NCI-H2196 (cell line): ENCODE data around the gene SLC22A23.
A peak's percentile ranks its signal among the peaks of the same experiment; 100 is the strongest.

ENCODE experiments used
- DNase-seq: peaks from one replicate; lab custom pipeline; 2025; ENCODE audit not compliant: unreplicated experiment; lab: John Stamatoyannopoulos, UW

Gene SLC22A23

GRCh38 chr6:3406891-3407809, 49.7 kb downstream of the SLC22A23 start:
- DNase-seq, result no peak

GRCh38 chr6:3406362-3406821, 50.5 kb downstream of the SLC22A23 start:
- no peak for DNase-seq

- no peak for DNase-seq
Observed at GRCh38 chr6:3405679-3406078, 51.2 kb downstream of the SLC22A23 start.

GRCh38 chr6:3405182-3405518, 51.7 kb downstream of the SLC22A23 start:
- no peak for DNase-seq

- peak; percentile 22 for DNase-seq
Observed at GRCh38 chr6:3403238-3404173, 53.3 kb downstream of the SLC22A23 start.

- DNase-seq, result no peak
Observed at GRCh38 chr6:3402310-3403237, 54.3 kb downstream of the SLC22A23 start.

GRCh38 chr6:3400162-3400561, 56.7 kb downstream of the SLC22A23 start:
- no peak for DNase-seq

GRCh38 chr6:3398755-3399696, 57.8 kb downstream of the SLC22A23 start:
- no peak for DNase-seq

- DNase-seq, result no peak
Observed at GRCh38 chr6:3398165-3398562, 58.7 kb downstream of the SLC22A23 start.

- no peak for DNase-seq
Observed at GRCh38 chr6:3397229-3398164, 59.4 kb downstream of the SLC22A23 start.

- no peak for DNase-seq
Observed at GRCh38 chr6:3396503-3397180, 60.2 kb downstream of the SLC22A23 start.

GRCh38 chr6:3394671-3395070, 62.2 kb downstream of the SLC22A23 start:
- no peak for DNase-seq

- DNase-seq, result peak; percentile 25
Observed at GRCh38 chr6:3393836-3394202, 63.0 kb downstream of the SLC22A23 start.

- DNase-seq, result no peak
Observed at GRCh38 chr6:3392930-3393835, 63.7 kb downstream of the SLC22A23 start.

GRCh38 chr6:3391902-3392458, 64.9 kb downstream of the SLC22A23 start:
- no peak for DNase-seq

GRCh38 chr6:3390698-3391097, 66.2 kb downstream of the SLC22A23 start:
- no peak for DNase-seq
